GM19455 (cell line): Measurements from ENCODE around the gene ZNF385A.
A peak's percentile ranks its signal among the peaks of the same experiment; 100 is the strongest.

Source experiments
- ATAC-seq: cut with Tn5 transposase; IDR thresholded peaks from one replicate; pipeline ENCODE4 v1.9.1; 2021; ENCODE audit not compliant: unreplicated experiment

The ZNF385A gene

GRCh38 chr12:54376596-54376995 is 7.9 kb downstream of the ZNF385A start:
- ATAC-seq = no peak

- ATAC-seq = no peak
Measured at GRCh38 chr12:54375259-54375579, 9.3 kb downstream of the ZNF385A start.

- ATAC-seq = no peak
Measured at GRCh38 chr12:54374562-54375258, 9.8 kb downstream of the ZNF385A start.

GRCh38 chr12:54373649-54374561 is 10.6 kb downstream of the ZNF385A start:
- no peak for ATAC-seq

- ATAC-seq = no peak
Measured at GRCh38 chr12:54372113-54372806, 12.3 kb downstream of the ZNF385A start.

- no peak for ATAC-seq
Measured at GRCh38 chr12:54371328-54372112, 13.0 kb downstream of the ZNF385A start.

GRCh38 chr12:54370171-54370730 is 14.3 kb downstream of the ZNF385A start:
- peak; percentile 73 for ATAC-seq

GRCh38 chr12:54369597-54370131 is 14.9 kb downstream of the ZNF385A start:
- no peak for ATAC-seq

- peak; percentile 74 for ATAC-seq
Measured at GRCh38 chr12:54368709-54369596, 15.6 kb downstream of the ZNF385A start.

GRCh38 chr12:54368025-54368708 is 16.4 kb downstream of the ZNF385A start:
- ATAC-seq = peak; percentile 5

GRCh38 chr12:54364413-54364812 is 20.1 kb downstream of the ZNF385A start, which contains the start of gene GPR84:
Gene GPR84 (minus strand): TSS chr12:54364486. CDS start chr12:54363851, 635 bp downstream.
- ATAC-seq = no peak

GRCh38 chr12:54363618-54364017 is 20.9 kb downstream of the ZNF385A start:
- ATAC-seq = no peak

GRCh38 chr12:54363047-54363446 is 21.5 kb downstream of the ZNF385A start:
- ATAC-seq = no peak

GRCh38 chr12:54360717-54361456 is 23.6 kb downstream of the ZNF385A start:
- ATAC-seq = no peak

GRCh38 chr12:54359762-54360351 is 24.7 kb downstream of the ZNF385A start:
- no peak for ATAC-seq

GRCh38 chr12:54358945-54359761 is 25.4 kb downstream of the ZNF385A start:
- ATAC-seq = peak; percentile 98
